GM12878 (cell line): ENCODE results near the gene FREM2.

Experiments used
- HDGF ChIP-seq: fragments of 450-650 bp; IDR thresholded peaks from 2 replicates; pipeline ENCODE4 v1.6.1; 2016; ENCODE audit warnings: antibody characterized with exemption
- SIN3A ChIP-seq: IDR thresholded peaks from 2 replicates; pipeline ENCODE4 v1.6.1; 2012; ENCODE audit warnings: low read depth, low read length, improper control_type of control experiment
- TF ChIP-seq, protein P1 (sequence below), 3 experiments: IDR thresholded peaks in 2 of 3; conservative IDR thresholded peaks in 1 of 3; 2 replicates each; pipeline ENCODE4 v1.5.1; 2011; ENCODE audit warnings: low read depth in 3 of 3, low read length in 3 of 3, mild to moderate bottlenecking in 3 of 3, control low read depth in 2 of 3, moderate library complexity in 2 of 3, inconsistent platforms in 1 of 3, mixed read lengths in 1 of 3; ENCODE audit not compliant: control insufficient read depth in 2 of 3, insufficient read depth in 1 of 3; ENCODE audit errors: extremely low read depth in 1 of 3

DNA sequence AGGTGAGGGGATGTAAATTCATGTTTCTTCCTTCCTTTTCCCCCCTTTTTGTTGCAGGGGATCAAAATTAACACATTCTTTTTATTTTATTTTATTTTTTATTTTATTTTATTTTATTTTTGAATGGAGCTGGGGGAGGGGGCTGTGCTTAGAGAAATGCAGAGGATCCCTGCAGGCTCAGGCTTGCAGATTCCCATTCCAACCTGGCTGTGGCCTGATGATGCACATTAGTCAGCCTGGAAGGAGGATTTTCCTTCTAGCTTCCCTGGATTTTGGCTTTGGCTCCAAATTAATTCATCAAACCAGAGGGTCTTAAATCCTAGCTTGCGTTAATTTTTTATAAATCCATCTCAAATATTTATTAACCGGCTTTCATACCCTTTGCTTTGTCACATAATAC, 67.0 kb downstream of the FREM2 start:
- TF ChIP-seq, protein P1, sequence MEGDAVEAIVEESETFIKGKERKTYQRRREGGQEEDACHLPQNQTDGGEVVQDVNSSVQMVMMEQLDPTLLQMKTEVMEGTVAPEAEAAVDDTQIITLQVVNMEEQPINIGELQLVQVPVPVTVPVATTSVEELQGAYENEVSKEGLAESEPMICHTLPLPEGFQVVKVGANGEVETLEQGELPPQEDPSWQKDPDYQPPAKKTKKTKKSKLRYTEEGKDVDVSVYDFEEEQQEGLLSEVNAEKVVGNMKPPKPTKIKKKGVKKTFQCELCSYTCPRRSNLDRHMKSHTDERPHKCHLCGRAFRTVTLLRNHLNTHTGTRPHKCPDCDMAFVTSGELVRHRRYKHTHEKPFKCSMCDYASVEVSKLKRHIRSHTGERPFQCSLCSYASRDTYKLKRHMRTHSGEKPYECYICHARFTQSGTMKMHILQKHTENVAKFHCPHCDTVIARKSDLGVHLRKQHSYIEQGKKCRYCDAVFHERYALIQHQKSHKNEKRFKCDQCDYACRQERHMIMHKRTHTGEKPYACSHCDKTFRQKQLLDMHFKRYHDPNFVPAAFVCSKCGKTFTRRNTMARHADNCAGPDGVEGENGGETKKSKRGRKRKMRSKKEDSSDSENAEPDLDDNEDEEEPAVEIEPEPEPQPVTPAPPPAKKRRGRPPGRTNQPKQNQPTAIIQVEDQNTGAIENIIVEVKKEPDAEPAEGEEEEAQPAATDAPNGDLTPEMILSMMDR (IDR thresholded peaks at IDR 0.05 in 2 of 3, conservative IDR thresholded peaks at IDR 0.05 in 1 of 3; ENCODE audit: control insufficient read depth in 2 of 3, extremely low read depth in 1 of 3, insufficient read depth in 1 of 3, low read depth in 3 of 3, low read length in 3 of 3), result no peak
- TF ChIP-seq SIN3A (no peak), HDGF (no peak)
